DOHH2 (cell line): ENCODE data around the gene TNFAIP2.

ENCODE experiments used
- H3F3A ChIP-seq: fragments of 200-600 bp; sonication (generic), shearing (Covaris generic); 2 replicates; pipeline ENCODE4 v1.6.0; 2016; ENCODE audit warnings: antibody characterized with exemption, mild to moderate bottlenecking; ENCODE audit not compliant: control insufficient read depth, insufficient read depth
- H3K27ac ChIP-seq: fragments of 200-600 bp; sonication (generic); 2 replicates; pipeline ENCODE4 v1.5.1; 2014; ENCODE audit warnings: low read depth, mild to moderate bottlenecking, low read length, moderate library complexity
- H3K27me3 ChIP-seq: fragments of 200-600 bp; sonication (generic); 2 replicates; pipeline ENCODE4 v1.6.1; 2014; ENCODE audit warnings: mild to moderate bottlenecking, low read length, mixed read lengths; ENCODE audit not compliant: control insufficient read depth
- H3K36me3 ChIP-seq: fragments of 200-600 bp; sonication (generic); 2 replicates; pipeline ENCODE4 v1.6.1; 2014; ENCODE audit warnings: mild to moderate bottlenecking, low read length, moderate library complexity, mixed read lengths; ENCODE audit not compliant: control insufficient read depth
- H3K4me1 ChIP-seq: fragments of 200-600 bp; sonication (generic); 2 replicates; pipeline ENCODE4 v1.6.1; 2014; ENCODE audit warnings: mild to moderate bottlenecking, low read length, mixed read lengths; ENCODE audit not compliant: control insufficient read depth
- H3K4me2 ChIP-seq: fragments of 200-600 bp; sonication (generic); 2 replicates; pipeline ENCODE4 v1.6.0; 2014; ENCODE audit warnings: mild to moderate bottlenecking, low read length, moderate library complexity
- H3K4me3 ChIP-seq: fragments of 200-600 bp; sonication (generic); 2 replicates; pipeline ENCODE4 v1.5.1; 2014; ENCODE audit warnings: mild to moderate bottlenecking, low read length, mixed read lengths
- H3K79me2 ChIP-seq: fragments of 200-600 bp; sonication (generic); 2 replicates; pipeline ENCODE4 v1.6.1; 2014; ENCODE audit warnings: mild to moderate bottlenecking, low read length, mixed read lengths; ENCODE audit not compliant: control insufficient read depth
- H3K9me2 ChIP-seq: fragments of 200-600 bp; sonication (generic); replicated peaks from 2 replicates; pipeline ENCODE4 v1.6.1; 2014; ENCODE audit warnings: mild to moderate bottlenecking, low read length, mixed read lengths; ENCODE audit not compliant: control insufficient read depth
- H3K9me3 ChIP-seq: fragments of 200-600 bp; sonication (generic); 2 replicates; pipeline ENCODE4 v1.6.1; 2014; ENCODE audit warnings: antibody characterized with exemption, low read length, mixed read lengths; ENCODE audit not compliant: control insufficient read depth, insufficient read depth
- H4K20me1 ChIP-seq: fragments of 200-600 bp; sonication (generic); 2 replicates; pipeline ENCODE4 v1.6.0; 2014; ENCODE audit warnings: low read depth, mild to moderate bottlenecking, antibody characterized with exemption, low read length, moderate library complexity; ENCODE audit not compliant: control insufficient read depth, insufficient read depth
- EZH2phosphoT487 ChIP-seq: fragments of 200-600 bp; sonication (generic); IDR thresholded peaks from 2 replicates; pipeline ENCODE4 v1.6.1; 2017; ENCODE audit warnings: borderline replicate concordance, mild to moderate bottlenecking, antibody characterized with exemption, low read length, moderate library complexity, mixed read lengths
- TF ChIP-seq, protein P1 (sequence below): fragments of 200-600 bp; sonication (generic); IDR thresholded peaks from one replicate; pipeline ENCODE4 v1.5.1; 2014; ENCODE audit warnings: antibody characterized with exemption, mild to moderate bottlenecking, low read depth, low read length; ENCODE audit not compliant: poor library complexity, severe bottlenecking

TNFAIP2 gene

DNA sequence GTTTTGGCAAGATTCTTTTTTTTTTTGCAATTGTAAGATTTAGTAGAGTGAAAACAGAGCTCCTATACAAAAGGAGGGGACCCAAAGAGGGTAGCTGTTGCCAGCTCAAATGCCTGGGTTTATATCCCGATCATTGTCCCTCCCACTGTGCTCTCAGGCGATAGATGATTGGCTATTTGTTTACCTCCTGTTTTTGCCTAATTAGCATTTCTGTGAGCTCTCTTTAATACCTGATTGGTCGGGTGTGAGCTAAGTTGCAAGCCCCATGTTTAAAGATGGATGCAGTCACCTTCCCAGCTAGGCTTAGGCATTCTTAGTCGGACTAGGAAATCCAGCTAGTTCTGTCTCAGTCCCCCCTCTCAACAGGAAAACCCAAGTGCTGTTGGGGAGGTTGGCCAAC lies 26.9 kb upstream of the TNFAIP2 start:
- Histone ChIP-seq H3K4me1 (peaks cover 20% of the 10 kb centered on the region), H3K9me2 (no peaks in the 10 kb centered on the region), H3F3A (no peaks in the 10 kb centered on the region), H3K36me3 (no peaks in the 10 kb centered on the region), H3K27ac (no peak overlapping the region), H4K20me1 (no peaks in the 10 kb centered on the region), H3K9me3 (no peaks in the 10 kb centered on the region), H3K4me3 (no peak overlapping the region), H3K4me2 (no peak overlapping the region), H3K79me2 (no peaks in the 10 kb centered on the region), H3K27me3 (no peaks in the 10 kb centered on the region)
- TF ChIP-seq, protein P1, sequence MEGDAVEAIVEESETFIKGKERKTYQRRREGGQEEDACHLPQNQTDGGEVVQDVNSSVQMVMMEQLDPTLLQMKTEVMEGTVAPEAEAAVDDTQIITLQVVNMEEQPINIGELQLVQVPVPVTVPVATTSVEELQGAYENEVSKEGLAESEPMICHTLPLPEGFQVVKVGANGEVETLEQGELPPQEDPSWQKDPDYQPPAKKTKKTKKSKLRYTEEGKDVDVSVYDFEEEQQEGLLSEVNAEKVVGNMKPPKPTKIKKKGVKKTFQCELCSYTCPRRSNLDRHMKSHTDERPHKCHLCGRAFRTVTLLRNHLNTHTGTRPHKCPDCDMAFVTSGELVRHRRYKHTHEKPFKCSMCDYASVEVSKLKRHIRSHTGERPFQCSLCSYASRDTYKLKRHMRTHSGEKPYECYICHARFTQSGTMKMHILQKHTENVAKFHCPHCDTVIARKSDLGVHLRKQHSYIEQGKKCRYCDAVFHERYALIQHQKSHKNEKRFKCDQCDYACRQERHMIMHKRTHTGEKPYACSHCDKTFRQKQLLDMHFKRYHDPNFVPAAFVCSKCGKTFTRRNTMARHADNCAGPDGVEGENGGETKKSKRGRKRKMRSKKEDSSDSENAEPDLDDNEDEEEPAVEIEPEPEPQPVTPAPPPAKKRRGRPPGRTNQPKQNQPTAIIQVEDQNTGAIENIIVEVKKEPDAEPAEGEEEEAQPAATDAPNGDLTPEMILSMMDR, result no peak
- no peak for TF ChIP-seq EZH2phosphoT487

DNA sequence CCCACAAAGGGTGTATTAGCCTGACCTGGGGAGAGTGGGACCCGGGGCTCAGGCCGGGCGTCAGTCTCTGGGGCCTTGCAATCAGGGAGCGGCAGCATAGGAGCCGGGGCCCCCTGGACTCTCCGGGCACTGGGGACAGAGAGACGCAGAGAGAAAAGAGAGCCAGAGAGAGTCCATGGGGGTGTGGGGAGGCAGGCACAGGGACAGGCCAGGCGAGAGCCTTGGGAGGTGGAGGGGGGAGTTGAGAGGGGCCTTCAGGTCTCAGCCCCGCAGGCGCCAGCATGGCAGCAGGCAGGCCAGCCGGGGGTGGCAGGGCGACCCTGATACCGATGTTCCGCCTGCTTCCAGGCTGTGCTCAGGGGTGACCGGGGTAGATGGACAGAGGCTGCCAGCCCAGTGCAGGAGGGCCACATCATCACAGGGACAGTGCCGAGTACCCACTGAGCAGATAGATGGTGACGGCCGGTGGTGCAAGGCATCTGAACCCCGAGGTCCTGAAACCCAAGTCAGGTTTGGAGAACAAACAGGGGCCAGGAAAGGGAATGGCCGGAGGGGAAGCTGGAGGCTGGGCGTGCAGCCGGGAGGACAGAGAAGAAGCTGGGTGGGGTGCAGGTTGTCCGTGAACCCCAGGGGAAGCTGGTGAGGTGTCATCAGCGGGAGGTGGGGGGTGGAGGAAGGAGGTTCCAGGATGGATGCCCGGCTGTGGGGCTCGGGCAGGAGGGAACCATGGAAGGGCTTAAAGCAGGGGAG lies 25.8 kb upstream of the TNFAIP2 start:
- H3K79me2 ChIP-seq, result no peaks in the 10 kb centered on the region
- H3K27ac ChIP-seq, result no peak overlapping the region
- H3F3A ChIP-seq, result no peaks in the 10 kb centered on the region
- no peaks in the 10 kb centered on the region for H3K9me3 ChIP-seq
- peaks cover 16% of the 10 kb centered on the region for H3K4me1 ChIP-seq
- no peaks in the 10 kb centered on the region for H3K36me3 ChIP-seq
- TF ChIP-seq, protein P1, result no peak
- no peak for TF ChIP-seq EZH2phosphoT487
- H3K4me3 ChIP-seq, result no peak overlapping the region
- no peak overlapping the region for H3K4me2 ChIP-seq
- no peaks in the 10 kb centered on the region for H3K9me2 ChIP-seq
- no peaks in the 10 kb centered on the region for H4K20me1 ChIP-seq
- H3K27me3 ChIP-seq, result no peaks in the 10 kb centered on the region

DNA sequence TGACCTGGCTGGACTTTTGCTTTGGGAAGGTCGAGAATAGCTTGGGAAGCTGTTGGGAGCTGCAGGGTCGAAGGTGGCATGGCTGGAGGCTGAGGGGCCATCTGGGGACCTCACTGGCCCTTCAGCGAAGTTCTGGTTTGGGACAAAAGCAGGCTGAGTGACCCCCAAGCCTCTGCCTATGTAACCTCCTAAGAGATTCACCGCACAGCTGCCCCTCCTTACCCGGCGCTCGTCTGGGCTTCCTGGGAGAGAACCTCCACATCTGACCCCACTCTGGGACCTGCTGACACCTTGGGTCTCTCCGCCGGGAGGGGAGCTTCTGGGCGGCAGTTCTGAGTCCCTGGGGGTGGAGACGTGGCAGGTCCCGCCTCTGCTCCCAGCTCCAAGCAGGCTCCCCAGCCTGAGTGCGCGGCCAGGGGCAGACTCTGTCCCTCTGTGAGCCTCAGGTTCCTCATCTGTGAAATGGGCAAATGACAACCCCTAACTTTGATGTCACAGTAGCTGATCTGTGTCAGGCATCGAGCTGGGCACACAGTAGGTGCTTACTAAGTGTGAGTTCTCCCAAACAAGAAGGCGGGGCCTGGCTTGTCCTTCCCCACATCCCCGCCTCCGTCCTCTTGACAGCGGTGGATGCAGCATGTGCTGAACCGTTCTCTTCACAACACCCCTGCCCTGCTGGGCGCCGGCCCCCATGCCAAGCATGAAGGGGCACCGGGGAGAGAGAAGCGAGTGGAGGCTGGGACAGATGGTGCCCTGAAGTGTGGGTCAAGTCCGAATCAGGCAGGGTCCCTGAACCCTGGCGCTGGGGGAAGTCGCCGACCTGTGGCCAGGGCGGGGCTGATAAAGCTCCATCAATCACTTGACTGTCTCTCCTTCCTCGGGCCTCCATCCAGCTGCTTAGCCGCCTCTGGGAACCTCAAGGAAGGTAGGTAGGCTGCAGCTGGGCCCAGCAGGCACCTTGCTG lies 25.0 kb upstream of the TNFAIP2 start:
- Histone ChIP-seq H3F3A (no peaks in the 10 kb centered on the region), H3K27me3 (no peaks in the 10 kb centered on the region), H3K9me3 (no peaks in the 10 kb centered on the region), H3K79me2 (no peaks in the 10 kb centered on the region), H3K4me3 (no peak overlapping the region), H4K20me1 (no peaks in the 10 kb centered on the region), H3K36me3 (no peaks in the 10 kb centered on the region), H3K9me2 (no peaks in the 10 kb centered on the region), H3K27ac (no peak overlapping the region), H3K4me1 (peaks cover 16% of the 10 kb centered on the region), H3K4me2 (no peak overlapping the region)
- TF ChIP-seq, protein P1, result no peak
- TF ChIP-seq EZH2phosphoT487, result no peak
